ENCODE data around the gene NEURL1.
"Not testable (repeated sequence)": the region's sequence is repeated elsewhere in the genome, so short reads cannot be mapped to it uniquely, and the experiment has no call there.

Gene NEURL1

DNA sequence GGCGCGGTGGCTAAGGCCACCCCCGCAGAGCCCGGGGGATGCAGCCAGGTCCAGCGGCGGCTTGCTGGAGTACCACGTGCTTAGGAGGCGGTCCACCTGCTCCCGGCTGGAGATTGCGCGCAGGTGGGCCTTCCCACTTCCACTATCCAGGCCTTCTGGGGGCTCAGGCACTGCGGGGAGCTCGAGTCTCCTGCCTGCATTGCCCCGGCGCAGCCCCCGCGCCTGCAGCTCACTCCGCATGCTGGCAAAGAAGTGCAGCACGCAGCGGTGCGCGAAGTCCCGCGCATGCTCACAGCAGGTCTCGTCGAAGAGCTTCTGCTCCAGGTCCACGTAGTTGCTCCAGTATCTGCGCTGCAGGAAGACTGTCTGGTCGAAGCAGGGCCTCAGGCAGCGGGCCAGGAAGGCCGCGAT, 20.2 kb upstream of the NEURL1 start:
- FAIRE-seq (no peak), DNase-seq (ENCODE audit: insufficient read length, low spot score) (no peak)
- no peak for TF ChIP-seq POU2F2 (IDR thresholded peaks at IDR 0.05; ENCODE audit: low read depth, low read length)

DNA sequence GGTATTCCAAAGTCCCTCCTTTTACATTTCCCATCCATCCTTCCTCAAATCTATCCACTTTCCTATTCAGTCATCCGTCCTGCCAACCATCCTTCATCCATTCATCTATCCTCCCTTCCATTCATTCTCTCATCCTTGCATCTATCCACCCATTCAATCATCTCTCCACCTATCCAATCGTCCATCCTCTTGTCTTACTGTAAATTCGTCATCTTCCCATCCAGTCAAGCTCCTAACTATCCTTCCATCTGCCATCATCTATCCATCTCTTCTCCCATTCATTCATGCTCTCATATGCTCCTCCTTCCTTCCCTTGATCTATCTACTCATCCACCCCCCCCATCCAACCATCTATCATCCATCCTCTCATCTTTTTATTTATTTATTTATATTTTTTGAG, 19.4 kb upstream of the NEURL1 start:
- DNase-seq (ENCODE audit: insufficient read length, low spot score) (no peak), FAIRE-seq (no peak)
- TF ChIP-seq POU2F2 (IDR thresholded peaks at IDR 0.05; ENCODE audit: low read depth, low read length) (no peak), POLR2A (IDR thresholded peaks at IDR 0.05; ENCODE audit: low read depth, low read length) (no peak), PAX5 (IDR thresholded peaks at IDR 0.05; ENCODE audit: insufficient read depth, low read length, severe bottlenecking) (no peak), POLR2AphosphoS5 (IDR thresholded peaks at IDR 0.05; ENCODE audit: low read depth, low read length) (no peak), TAF1 (IDR thresholded peaks at IDR 0.05; ENCODE audit: low read depth, low read length) (no peak), SPI1 (IDR thresholded peaks at IDR 0.05; ENCODE audit: low read depth, low read length) (no peak)

DNA sequence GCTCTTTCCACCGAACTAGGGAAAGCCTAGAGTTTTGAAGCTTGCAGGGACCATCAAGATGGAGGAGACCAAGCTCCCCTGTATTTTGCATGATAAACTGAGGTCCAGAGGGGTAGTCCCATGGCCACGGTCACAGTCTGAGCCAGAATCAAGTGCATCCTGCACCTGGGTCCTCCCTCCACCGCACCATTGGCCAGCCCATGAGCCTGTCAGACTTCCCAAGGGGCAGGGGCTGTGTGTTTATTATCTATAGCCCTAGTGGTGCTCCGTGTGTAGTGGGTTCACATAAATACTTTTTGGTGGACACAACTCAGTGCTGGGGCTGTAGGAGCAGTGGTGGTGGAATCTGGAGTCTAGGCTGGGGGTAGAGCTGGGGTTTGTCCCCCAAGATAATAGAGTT, 18.1 kb upstream of the NEURL1 start:
- FAIRE-seq, result no peak
- no peak for TF ChIP-seq POLR2AphosphoS5 (IDR thresholded peaks at IDR 0.05; ENCODE audit: low read depth, low read length)
- no peak for TF ChIP-seq SPI1 (IDR thresholded peaks at IDR 0.05; ENCODE audit: low read depth, low read length)
- TF ChIP-seq TAF1 (IDR thresholded peaks at IDR 0.05; ENCODE audit: low read depth, low read length), result no peak
- TF ChIP-seq PAX5 (IDR thresholded peaks at IDR 0.05; ENCODE audit: insufficient read depth, low read length, severe bottlenecking), result no peak
- no peak for TF ChIP-seq POU2F2 (IDR thresholded peaks at IDR 0.05; ENCODE audit: low read depth, low read length)
- no peak for TF ChIP-seq POLR2A (IDR thresholded peaks at IDR 0.05; ENCODE audit: low read depth, low read length)

DNA sequence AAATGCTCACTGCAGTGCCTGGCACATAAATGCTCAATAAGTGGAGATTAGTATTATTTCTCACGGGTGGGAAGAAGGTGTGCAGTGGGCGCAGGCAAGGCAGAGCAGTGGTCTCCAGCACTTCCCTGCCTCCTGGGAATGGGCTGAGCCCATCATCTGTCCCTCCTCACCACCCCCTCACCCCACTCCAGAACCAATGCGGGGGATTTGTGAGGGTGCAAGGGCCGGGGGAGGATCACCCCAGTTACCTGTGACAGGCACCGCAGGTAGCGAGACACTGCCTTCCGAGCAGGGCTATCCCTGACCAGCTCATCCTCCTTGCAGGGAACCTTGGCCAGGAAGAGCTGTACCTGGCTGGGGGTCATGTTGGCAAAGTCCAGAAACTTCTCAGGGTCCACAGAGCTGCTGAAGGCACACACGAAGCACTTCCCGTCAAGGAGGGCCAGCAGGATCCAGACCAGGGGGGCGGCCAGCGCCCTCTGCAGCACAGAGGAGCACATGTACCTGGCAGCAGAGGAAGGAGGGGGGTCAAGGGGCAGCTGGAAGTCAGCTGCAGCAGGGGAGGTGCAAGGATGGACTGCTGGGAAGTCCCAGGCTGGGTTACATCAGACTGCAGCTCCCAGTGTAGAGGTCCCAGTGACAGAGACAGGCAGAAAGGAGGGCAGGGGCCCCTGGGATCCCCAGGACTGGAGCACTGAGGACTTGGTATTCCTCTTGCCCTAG, 17.3 kb upstream of the NEURL1 start:
- FAIRE-seq (peak; percentile 78), DNase-seq (ENCODE audit: insufficient read length, low spot score) (peak; percentile 55)
- no peak for TF ChIP-seq POLR2A (IDR thresholded peaks at IDR 0.05; ENCODE audit: low read depth, low read length)
- peak; percentile 51 for TF ChIP-seq SPI1 (IDR thresholded peaks at IDR 0.05; ENCODE audit: low read depth, low read length)

More for the DNA sequence above, 18.1 kb upstream of the NEURL1 start:
- no peak for DNase-seq (ENCODE audit: insufficient read length, low spot score)

DNA sequence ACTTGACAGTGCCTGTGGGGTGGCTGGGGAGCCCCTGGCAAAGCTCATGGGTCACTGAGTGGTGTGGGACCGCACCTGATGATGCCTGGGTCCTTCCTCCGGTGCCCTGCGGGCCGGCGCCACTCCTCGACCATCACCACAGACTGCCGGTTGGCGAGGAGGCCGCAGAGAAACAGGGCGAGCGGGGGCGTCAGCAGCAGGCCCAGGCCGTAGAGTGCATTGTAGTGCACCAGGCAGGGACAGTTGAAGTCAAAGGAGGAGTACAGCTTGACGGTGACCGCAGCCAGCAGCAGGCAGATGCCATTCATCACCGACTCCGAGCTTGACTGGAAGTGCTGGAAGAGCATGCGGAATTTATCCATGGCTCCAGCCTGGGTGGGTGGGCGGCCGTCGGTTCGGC, 14.8 kb upstream of the NEURL1 start:
- no peak for TF ChIP-seq PAX5 (IDR thresholded peaks at IDR 0.05; ENCODE audit: insufficient read depth, low read length, severe bottlenecking)
- no peak for TF ChIP-seq POU2F2 (IDR thresholded peaks at IDR 0.05; ENCODE audit: low read depth, low read length)
- DNase-seq (ENCODE audit: insufficient read length, low spot score) (no peak), FAIRE-seq (no peak)

DNA sequence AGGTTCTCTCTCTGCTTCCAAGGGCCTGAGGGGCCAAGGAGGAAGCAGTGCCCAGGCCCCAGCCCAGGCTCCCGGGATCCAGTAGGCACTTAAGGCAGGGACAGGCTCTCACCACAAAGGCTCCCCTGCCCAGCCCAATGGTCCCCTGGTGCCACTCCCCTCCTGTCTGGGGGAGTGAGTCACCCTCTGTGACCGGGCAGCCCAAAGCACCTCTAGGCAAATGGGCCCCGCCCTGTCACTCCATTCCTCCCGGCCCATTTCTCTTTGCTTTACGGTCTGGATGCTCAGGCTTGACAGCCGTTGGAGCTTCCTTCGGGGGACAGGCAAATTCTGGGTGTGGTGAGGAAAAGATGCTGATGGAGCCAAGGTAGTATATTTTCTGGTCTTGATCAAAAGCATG, 14.4 kb upstream of the NEURL1 start, which contains the start of gene CALHM3:
Gene CALHM3, minus strand, starts transcription at position 106 of the 400 bp plus-strand sequence. CDS start 208 bp downstream, outside the sequence.
- FAIRE-seq (no peak), DNase-seq (ENCODE audit: insufficient read length, low spot score) (no peak)
- TF ChIP-seq TAF1 (IDR thresholded peaks at IDR 0.05; ENCODE audit: low read depth, low read length), result no peak
- TF ChIP-seq POLR2AphosphoS5 (IDR thresholded peaks at IDR 0.05; ENCODE audit: low read depth, low read length), result no peak
- no peak for TF ChIP-seq PAX5 (IDR thresholded peaks at IDR 0.05; ENCODE audit: insufficient read depth, low read length, severe bottlenecking)

DNA sequence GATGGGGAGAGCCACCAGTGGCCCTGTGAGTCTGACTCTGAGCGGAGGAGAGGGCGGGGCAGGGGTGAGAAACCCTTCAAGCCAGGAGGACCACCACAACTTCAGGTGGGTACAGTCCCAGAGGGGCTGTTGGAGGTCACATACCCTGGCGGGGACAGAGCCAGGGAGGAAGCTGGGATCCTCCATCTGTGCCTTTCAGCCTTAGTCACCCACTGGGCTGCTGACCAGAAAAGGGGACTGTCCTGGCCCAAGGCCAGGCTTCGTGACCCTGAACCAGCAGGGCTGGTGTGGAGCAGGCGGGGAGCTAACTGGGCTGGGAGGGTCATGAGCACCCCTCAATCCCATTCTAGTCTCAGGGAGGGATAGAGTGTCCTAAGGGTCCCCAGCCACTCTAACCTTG, 13.0 kb upstream of the NEURL1 start:
- DNase-seq (ENCODE audit: insufficient read length, low spot score), result no peak
- TF ChIP-seq PAX5 (IDR thresholded peaks at IDR 0.05; ENCODE audit: insufficient read depth, low read length, severe bottlenecking), result no peak
- no peak for TF ChIP-seq POLR2AphosphoS5 (IDR thresholded peaks at IDR 0.05; ENCODE audit: low read depth, low read length)
- TF ChIP-seq SPI1 (IDR thresholded peaks at IDR 0.05; ENCODE audit: low read depth, low read length), result no peak
- no peak for TF ChIP-seq TAF1 (IDR thresholded peaks at IDR 0.05; ENCODE audit: low read depth, low read length)
- no peak for TF ChIP-seq POU2F2 (IDR thresholded peaks at IDR 0.05; ENCODE audit: low read depth, low read length)
- no peak for TF ChIP-seq POLR2A (IDR thresholded peaks at IDR 0.05; ENCODE audit: low read depth, low read length)
- no peak for FAIRE-seq

DNA sequence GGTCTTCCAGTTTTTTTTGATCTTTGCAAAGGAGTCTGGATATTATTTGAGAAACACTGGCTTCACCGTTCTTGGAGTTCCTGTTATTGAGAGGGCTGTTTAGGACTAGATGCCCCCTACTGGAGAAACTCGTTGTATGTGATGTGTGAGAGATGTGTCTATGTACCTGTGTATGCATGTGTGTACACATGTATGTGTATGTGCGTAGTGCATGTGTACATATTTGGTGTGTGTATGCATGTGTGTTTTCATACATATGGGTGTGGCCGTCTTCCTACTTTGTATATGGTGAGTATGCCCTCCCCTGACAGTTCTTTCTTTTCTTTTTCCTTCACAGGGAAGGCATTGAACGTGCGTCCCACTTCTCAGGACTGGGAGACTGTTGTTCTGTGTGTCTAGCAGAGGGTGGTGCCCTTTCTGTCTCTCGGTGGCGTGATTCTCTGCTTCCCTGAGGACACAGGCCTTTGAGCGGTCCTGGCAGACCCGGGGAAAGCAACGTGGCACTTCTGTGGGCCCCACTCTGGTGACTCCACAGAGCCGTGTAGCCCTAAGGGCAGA, 11.5 kb upstream of the NEURL1 start:
- DNase-seq (ENCODE audit: insufficient read length, low spot score) (peak; percentile 51), FAIRE-seq (peak; percentile 98)
- peak; percentile 75 for TF ChIP-seq SPI1 (IDR thresholded peaks at IDR 0.05; ENCODE audit: low read depth, low read length)
- TF ChIP-seq POLR2A (IDR thresholded peaks at IDR 0.05; ENCODE audit: low read depth, low read length), result no peak
- no peak for TF ChIP-seq TAF1 (IDR thresholded peaks at IDR 0.05; ENCODE audit: low read depth, low read length)
- TF ChIP-seq POLR2AphosphoS5 (IDR thresholded peaks at IDR 0.05; ENCODE audit: low read depth, low read length), result no peak
- no peak for TF ChIP-seq POU2F2 (IDR thresholded peaks at IDR 0.05; ENCODE audit: low read depth, low read length)
- TF ChIP-seq PAX5 (IDR thresholded peaks at IDR 0.05; ENCODE audit: insufficient read depth, low read length, severe bottlenecking), result no peak

DNA sequence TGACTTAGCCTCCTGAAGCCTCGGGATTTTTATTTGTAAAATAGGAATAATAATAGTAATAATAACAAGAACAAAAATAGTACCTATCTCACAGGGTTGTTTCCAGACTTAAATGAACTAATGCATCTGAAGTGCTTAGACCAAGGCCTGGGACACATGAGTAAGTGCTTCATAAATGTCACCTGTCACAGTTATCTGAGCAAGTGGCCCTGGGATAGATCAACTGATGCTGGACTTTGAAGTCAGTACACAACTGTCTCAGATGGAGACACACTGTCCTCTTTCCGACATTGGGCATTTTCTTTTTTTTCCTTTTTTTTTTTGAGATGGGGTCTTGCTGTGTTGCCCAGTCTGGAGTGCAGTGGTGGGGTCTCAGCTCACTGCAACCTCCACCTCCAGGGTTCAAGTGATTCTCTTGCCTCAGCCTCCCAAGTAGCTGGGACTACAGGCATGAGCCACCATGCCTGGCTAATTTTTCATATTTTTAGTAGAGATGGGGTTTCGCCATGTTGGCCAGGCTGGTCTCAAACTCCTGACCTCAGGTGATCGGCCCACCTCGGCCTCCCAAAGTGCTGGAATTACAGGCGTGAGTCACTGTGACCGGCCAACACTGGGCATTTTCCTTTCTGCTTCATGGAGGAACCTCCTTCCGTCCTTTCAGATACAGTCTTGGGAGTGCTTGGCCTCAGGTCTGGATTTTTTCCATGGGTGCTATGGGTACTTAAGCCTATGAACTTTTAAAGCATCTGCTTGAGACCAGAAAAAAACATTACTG, 6.7 kb upstream of the NEURL1 start:
- DNase-seq (ENCODE audit: insufficient read length, low spot score); FAIRE-seq: not testable (repeated sequence)

DNA sequence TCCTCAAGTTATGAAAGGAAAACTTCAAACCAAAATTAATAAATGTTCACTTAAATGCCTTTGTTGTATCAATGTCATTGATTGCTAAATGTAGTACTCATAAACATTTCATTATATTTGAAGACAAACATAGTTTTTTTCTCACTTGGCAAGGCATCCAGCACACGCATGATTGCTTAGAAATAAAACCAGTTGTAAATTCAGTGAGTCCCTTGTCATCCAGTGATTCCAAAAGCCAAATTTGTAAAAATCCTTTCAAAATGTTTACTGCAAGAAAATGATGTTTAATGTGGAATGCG, 6.1 kb upstream of the NEURL1 start:
- FAIRE-seq, result no peak
- no peak for DNase-seq (ENCODE audit: insufficient read length, low spot score)

More for the DNA sequence above, 6.1 kb upstream of the NEURL1 start:
- TF ChIP-seq POLR2A (IDR thresholded peaks at IDR 0.05; ENCODE audit: low read depth, low read length) (no peak), PAX5 (IDR thresholded peaks at IDR 0.05; ENCODE audit: insufficient read depth, low read length, severe bottlenecking) (no peak), POU2F2 (IDR thresholded peaks at IDR 0.05; ENCODE audit: low read depth, low read length) (no peak), POLR2AphosphoS5 (IDR thresholded peaks at IDR 0.05; ENCODE audit: low read depth, low read length) (no peak), SPI1 (IDR thresholded peaks at IDR 0.05; ENCODE audit: low read depth, low read length) (no peak)

Data from GM12891 (cell line).